ENCODE measurements around the gene LDB3. TPM values are rescaled to one million over a fixed set of nuclear protein-coding genes. Genes with fewer than 3 reads are reported as not detected.

LDB3 gene
- total and polyA plus RNA-seq, 10 donors = 0.14 to 1.2 (median 0.36) TPM; not detected in 2

DNA sequence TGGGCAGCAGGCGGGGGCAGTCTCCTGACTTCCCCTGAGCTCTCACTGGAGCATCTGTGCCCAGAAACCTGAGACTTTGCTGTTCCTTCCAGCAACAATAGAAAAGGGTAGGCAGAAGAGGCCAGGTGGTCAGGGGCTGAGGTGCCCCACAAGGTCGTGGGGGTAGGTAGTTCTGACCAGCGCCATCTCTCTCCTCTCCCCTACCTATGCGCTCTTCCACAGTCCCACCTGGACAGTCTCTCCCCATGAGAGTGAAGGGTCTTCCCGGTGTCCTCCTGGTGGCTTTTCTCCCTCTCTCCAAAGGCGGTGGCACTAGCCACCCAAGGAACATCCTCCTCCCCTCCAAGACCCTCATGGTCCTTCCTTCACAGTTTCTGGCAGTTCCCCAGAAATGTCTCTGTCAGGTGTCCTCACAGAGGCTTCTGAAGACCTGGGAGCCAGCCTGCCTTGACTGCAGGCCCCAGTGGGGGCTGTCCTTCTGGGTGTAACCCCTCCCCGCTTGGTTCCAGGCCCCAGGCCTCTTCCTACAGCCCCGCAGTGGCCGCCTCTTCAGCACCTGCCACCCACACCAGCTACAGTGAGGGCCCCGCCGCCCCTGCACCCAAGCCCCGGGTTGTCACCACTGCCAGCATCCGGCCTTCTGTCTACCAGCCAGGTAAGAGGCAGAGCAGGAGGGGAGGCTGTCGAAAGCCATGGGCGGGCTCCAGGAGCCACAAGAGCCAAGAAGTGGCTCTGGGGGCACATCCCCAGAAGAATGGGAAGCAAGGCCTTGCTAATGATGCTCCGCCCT, 41.3 kb downstream of the LDB3 start:
- Histone ChIP-seq H3K27ac (no peak overlapping the region), H3K36me3 (no peaks in the 10 kb centered on the region), H3K9me3 (no peaks in the 10 kb centered on the region), H3K4me3 (no peak overlapping the region), H3K4me1 (peaks cover 9 to 27% (median 19%) of the 10 kb centered on the region in 6 donors), H3K27me3 (replicated peaks in 1 of 7) (peaks cover 0 to 66% (median 16%) of the 10 kb centered on the region in 7 donors)
- peak; percentile 78 for DNase-seq
- 91 to 96% (median 93%) methylated on average over 14 to 16 of the region's 16 CpGs for WGBS, 5 donors
- TF ChIP-seq POLR2AphosphoS5 (IDR thresholded peaks at IDR 0.05) = no peak
- TF ChIP-seq, protein P1, sequence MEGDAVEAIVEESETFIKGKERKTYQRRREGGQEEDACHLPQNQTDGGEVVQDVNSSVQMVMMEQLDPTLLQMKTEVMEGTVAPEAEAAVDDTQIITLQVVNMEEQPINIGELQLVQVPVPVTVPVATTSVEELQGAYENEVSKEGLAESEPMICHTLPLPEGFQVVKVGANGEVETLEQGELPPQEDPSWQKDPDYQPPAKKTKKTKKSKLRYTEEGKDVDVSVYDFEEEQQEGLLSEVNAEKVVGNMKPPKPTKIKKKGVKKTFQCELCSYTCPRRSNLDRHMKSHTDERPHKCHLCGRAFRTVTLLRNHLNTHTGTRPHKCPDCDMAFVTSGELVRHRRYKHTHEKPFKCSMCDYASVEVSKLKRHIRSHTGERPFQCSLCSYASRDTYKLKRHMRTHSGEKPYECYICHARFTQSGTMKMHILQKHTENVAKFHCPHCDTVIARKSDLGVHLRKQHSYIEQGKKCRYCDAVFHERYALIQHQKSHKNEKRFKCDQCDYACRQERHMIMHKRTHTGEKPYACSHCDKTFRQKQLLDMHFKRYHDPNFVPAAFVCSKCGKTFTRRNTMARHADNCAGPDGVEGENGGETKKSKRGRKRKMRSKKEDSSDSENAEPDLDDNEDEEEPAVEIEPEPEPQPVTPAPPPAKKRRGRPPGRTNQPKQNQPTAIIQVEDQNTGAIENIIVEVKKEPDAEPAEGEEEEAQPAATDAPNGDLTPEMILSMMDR (IDR thresholded peaks at IDR 0.05 in 8 of 11, conservative IDR thresholded peaks at IDR 0.05 in 3 of 11) = no peak
- TF ChIP-seq POLR2A (IDR thresholded peaks at IDR 0.05) = no peak
- intact Hi-C loops (cut with DNase I; ENCODE audit: low total_unique reads) = loop anchor here (10.0 kb wide), 1 partner anchor 185 kb away; no protein-coding TSS in a partner anchor

DNA sequence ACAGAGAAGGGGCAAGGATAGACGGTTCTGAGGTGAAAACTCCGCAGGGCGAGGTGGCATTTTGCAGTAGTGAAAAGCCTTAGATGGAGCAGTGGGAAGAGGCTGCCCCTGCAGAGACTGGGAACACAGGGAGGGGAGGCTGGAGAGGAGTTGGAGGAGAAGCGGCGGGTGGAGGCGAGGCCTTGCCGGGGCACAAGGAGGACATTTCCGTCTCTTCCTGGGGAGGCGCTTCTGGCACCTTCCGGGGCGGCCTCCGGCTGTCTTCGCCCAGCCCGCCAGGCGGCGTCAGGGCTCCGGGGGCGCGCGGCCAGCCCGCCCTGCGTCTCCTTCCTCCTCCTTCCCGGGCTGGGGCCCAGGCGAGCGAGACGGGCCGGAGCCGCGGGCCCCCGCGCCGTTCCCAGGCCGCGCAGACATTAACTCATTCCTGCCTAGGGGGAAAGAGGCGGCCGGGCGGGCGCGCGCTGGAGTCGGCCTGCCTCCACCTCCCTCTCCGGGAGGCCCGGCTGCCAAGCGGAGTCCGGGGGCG, 42.7 kb downstream of the LDB3 start:
- peaks cover 9 to 27% (median 19%) of the 10 kb centered on the region in 6 donors for H3K4me1 ChIP-seq
- no peaks in the 10 kb centered on the region for H3K9me3 ChIP-seq
- peak overlapping the region; percentile 41 to 94 (median 68) for H3K4me3 ChIP-seq
- H3K27ac ChIP-seq = peak overlapping the region; percentile 59 to 96 (median 94)
- peak; percentile 96 for DNase-seq
- WGBS, 5 donors = 5 to 13% (median 6%) methylated on average over 18 to 46 of the region's 46 CpGs
- no peaks in the 10 kb centered on the region for H3K36me3 ChIP-seq
- TF ChIP-seq POLR2AphosphoS5 (IDR thresholded peaks at IDR 0.05) = peak; percentile 81 to 89 (median 85)
- TF ChIP-seq, protein P1 (IDR thresholded peaks at IDR 0.05 in 8 of 11, conservative IDR thresholded peaks at IDR 0.05 in 3 of 11) = peak; percentile 46 to 91 (median 86)
- peak in 1 of 3 donors; percentile 41 for TF ChIP-seq POLR2A (IDR thresholded peaks at IDR 0.05)
- H3K27me3 ChIP-seq (replicated peaks in 1 of 7) = peaks cover 0 to 74% (median 16%) of the 10 kb centered on the region in 7 donors
- intact Hi-C loops (cut with DNase I; ENCODE audit: low total_unique reads) = no loop called here

GRCh38 chr10:86711513-86712316, 43.4 kb downstream of the LDB3 start:
- peak; percentile 89 for DNase-seq
- peaks cover 0 to 75% (median 12%) of the 10 kb centered on the region in 7 donors for H3K27me3 ChIP-seq (replicated peaks in 1 of 7)
- intact Hi-C loops (cut with DNase I; ENCODE audit: low total_unique reads) = no loop called here
- no peaks in the 10 kb centered on the region for H3K36me3 ChIP-seq
- peaks cover 9 to 27% (median 19%) of the 10 kb centered on the region in 6 donors for H3K4me1 ChIP-seq
- peak in 1 of 3 donors; percentile 39 for TF ChIP-seq POLR2AphosphoS5 (IDR thresholded peaks at IDR 0.05)
- TF ChIP-seq POLR2A (IDR thresholded peaks at IDR 0.05) = no peak
- 0 to 2% (median 1%) methylated on average over 24 to 82 of the region's 82 CpGs for WGBS, 5 donors
- peak overlapping the region; percentile 41 to 94 (median 68) for H3K4me3 ChIP-seq
- peak overlapping the region; percentile 59 to 96 (median 94) for H3K27ac ChIP-seq
- H3K9me3 ChIP-seq = no peaks in the 10 kb centered on the region

GRCh38 chr10:86712317-86712707, 44.0 kb downstream of the LDB3 start:
- peaks cover 0 to 73% (median 12%) of the 10 kb centered on the region in 7 donors for H3K27me3 ChIP-seq (replicated peaks in 1 of 7)
- 47 to 56% (median 54%) methylated on average over 9 of the region's 9 CpGs for WGBS, 5 donors
- peak overlapping the region; percentile 41 to 94 (median 68) for H3K4me3 ChIP-seq
- peaks cover 9 to 27% (median 19%) of the 10 kb centered on the region in 6 donors for H3K4me1 ChIP-seq
- H3K9me3 ChIP-seq = no peaks in the 10 kb centered on the region
- DNase-seq = no peak
- TF ChIP-seq POLR2AphosphoS5 (IDR thresholded peaks at IDR 0.05) (no peak), POLR2A (IDR thresholded peaks at IDR 0.05) (no peak)
- TF ChIP-seq, protein P1 (IDR thresholded peaks at IDR 0.05 in 8 of 11, conservative IDR thresholded peaks at IDR 0.05 in 3 of 11) = no peak
- H3K27ac ChIP-seq = peak overlapping the region; percentile 59 to 96 (median 94)
- no peaks in the 10 kb centered on the region for H3K36me3 ChIP-seq
- intact Hi-C loops (cut with DNase I; ENCODE audit: low total_unique reads) = no loop called here

Measured in spleen (tissue), 11 donors.